HG03457 (cell line): ENCODE measurements around the gene TLE2.
"Not testable (repeated sequence)": the region's sequence is repeated elsewhere in the genome, so short reads cannot be mapped to it uniquely, and the experiment has no call there.

Experiments used
- ATAC-seq: cut with Tn5 transposase; IDR thresholded peaks from one replicate; pipeline ENCODE4 v1.9.1; 2021; ENCODE audit warnings: moderate number of reproducible peaks; ENCODE audit not compliant: unreplicated experiment

The TLE2 gene

GRCh38 chr19:3038214-3038613 is 9.1 kb upstream of the TLE2 start:
- no peak for ATAC-seq

GRCh38 chr19:3036977-3037544 is 8.0 kb upstream of the TLE2 start:
- ATAC-seq = not testable (repeated sequence)

GRCh38 chr19:3036119-3036976 is 7.3 kb upstream of the TLE2 start:
- ATAC-seq = no peak

- peak; percentile 75 for ATAC-seq
Measured at GRCh38 chr19:3035542-3036118, 6.5 kb upstream of the TLE2 start.

GRCh38 chr19:3034656-3035541 is 5.8 kb upstream of the TLE2 start:
- ATAC-seq = no peak

GRCh38 chr19:3034406-3034655 is 5.3 kb upstream of the TLE2 start:
- no peak for ATAC-seq

- ATAC-seq = no peak
Measured at GRCh38 chr19:3033595-3034405, 4.7 kb upstream of the TLE2 start.

- ATAC-seq = no peak
Measured at GRCh38 chr19:3031607-3031867, 2.5 kb upstream of the TLE2 start.

- ATAC-seq = no peak
Measured at GRCh38 chr19:3028305-3029064, 595 bp downstream of the TLE2 start.

GRCh38 chr19:3027981-3028304 is 1.1 kb downstream of the TLE2 start:
- no peak for ATAC-seq

GRCh38 chr19:3027292-3027691 is 1.8 kb downstream of the TLE2 start:
- no peak for ATAC-seq

- no peak for ATAC-seq
Measured at GRCh38 chr19:3026768-3027167, 2.3 kb downstream of the TLE2 start.

- no peak for ATAC-seq
Measured at GRCh38 chr19:3025549-3025886, 3.6 kb downstream of the TLE2 start.

GRCh38 chr19:3024870-3025548 is 4.1 kb downstream of the TLE2 start:
- no peak for ATAC-seq

- no peak for ATAC-seq
Measured at GRCh38 chr19:3024509-3024869, 4.6 kb downstream of the TLE2 start.

- ATAC-seq = no peak
Measured at GRCh38 chr19:3020321-3020960, 8.6 kb downstream of the TLE2 start.

- ATAC-seq = no peak
Measured at GRCh38 chr19:3019211-3019854, 9.7 kb downstream of the TLE2 start.

- ATAC-seq = no peak
Measured at GRCh38 chr19:3017923-3018322, 11.2 kb downstream of the TLE2 start.
